ENCODE results near the gene PELI1. TPM values are rescaled to one million over a fixed set of nuclear protein-coding genes. Genes with fewer than 3 reads are reported as not detected.

PELI1 gene
- total and polyA plus RNA-seq, 4 experiments from 2014 or later: 11.3 to 40.5 (median 26.1) TPM

DNA sequence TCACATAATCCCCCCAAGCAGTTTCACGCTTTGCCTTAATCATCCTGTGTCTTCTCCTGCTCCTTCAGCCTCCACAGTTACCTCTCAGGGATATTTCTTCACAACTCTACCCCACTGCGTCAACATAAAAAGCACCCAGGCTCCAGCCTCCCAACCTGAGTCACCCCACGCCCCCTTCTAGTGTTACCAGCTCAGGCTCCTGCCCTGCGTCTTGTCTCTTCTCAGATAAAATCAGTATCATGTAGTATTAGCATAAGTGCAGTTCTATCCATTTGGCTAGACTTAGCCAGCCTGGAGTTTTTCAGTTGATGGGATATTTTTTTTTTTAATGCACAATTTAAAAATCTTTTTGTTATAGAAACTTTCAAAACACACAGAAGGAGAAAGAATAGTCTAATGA lies 9.6 kb upstream of the PELI1 start:
- no peak overlapping the region for H3K4me3 Mint-ChIP-seq
- H3K9me3 Mint-ChIP-seq: no peaks in the 10 kb centered on the region
- CTCF ChIA-PET (ENCODE audit: partially characterized antibody): interaction anchor here (2.0 kb wide), 1 partner anchor 177 kb away, joined by 7 read pairs; no protein-coding TSS in a partner anchor

GRCh38 chr2:64151476-64151875 lies 7.3 kb upstream of the PELI1 start:
- Histone ChIP-seq H3K27ac (ENCODE audit: low read depth, low read length) (no peak overlapping the region), H3K4me1 (ENCODE audit: insufficient read depth, low read length) (no peaks in the 10 kb centered on the region), H3K27me3 (ENCODE audit: insufficient read depth, low read length) (no peaks in the 10 kb centered on the region), H3K9me3 (ENCODE audit: control insufficient read depth in 1 of 2, low read length in 2 of 2) (no peaks in the 10 kb centered on the region), H3K4me3 (ENCODE audit: low read length in 2 of 2) (no peak overlapping the region), H3K36me3 (ENCODE audit: insufficient read depth, low read length) (no peaks in the 10 kb centered on the region)
- ChIA-PET POLR2A (ENCODE audit: partially characterized antibody) (interaction anchor here (2.5 kb wide), 1 partner anchor 8 kb away, joined by 6 read pairs; no protein-coding TSS in a partner anchor), CTCF (ENCODE audit: partially characterized antibody) (interaction anchor here (1.1 to 1.3 kb wide), 3 partner anchors 19 to 722 kb away, joined by 3 to 4 read pairs (median 3); no protein-coding TSS in a partner anchor)
- Mint-ChIP-seq H3K4me1 (peaks cover 0 to 6% (median 2%) of the 10 kb centered on the region in 4 donors), H3K27me3 (peaks cover 0 to 2% of the 10 kb centered on the region in 2 donors), H3K27ac (no peak overlapping the region), H3K4me3 (no peak overlapping the region), H3K9me3 (no peaks in the 10 kb centered on the region), H3K36me3 (no peaks in the 10 kb centered on the region)
- DNase-seq: no peak
- intact Hi-C loops (cut with micrococcal nuclease): no loop called here

More for the DNA sequence above, 9.6 kb upstream of the PELI1 start:
- H3K36me3 ChIP-seq (ENCODE audit: insufficient read depth, low read length): no peaks in the 10 kb centered on the region
- H3K4me1 Mint-ChIP-seq: peaks cover 0 to 6% (median 2%) of the 10 kb centered on the region in 4 donors
- no peaks in the 10 kb centered on the region for H3K36me3 Mint-ChIP-seq
- no peaks in the 10 kb centered on the region for H3K4me1 ChIP-seq (ENCODE audit: insufficient read depth, low read length)
- peaks cover 0 to 2% of the 10 kb centered on the region in 2 donors for H3K27me3 Mint-ChIP-seq
- H3K4me3 ChIP-seq (ENCODE audit: low read length in 2 of 2): no peak overlapping the region
- H3K27ac Mint-ChIP-seq: no peak overlapping the region
- H3K27ac ChIP-seq (ENCODE audit: low read depth, low read length): no peak overlapping the region
- DNase-seq: no peak
- POLR2A ChIA-PET (ENCODE audit: partially characterized antibody): no interaction called here
- no peaks in the 10 kb centered on the region for H3K27me3 ChIP-seq (ENCODE audit: insufficient read depth, low read length)
- intact Hi-C loops (cut with micrococcal nuclease): no loop called here
- no peaks in the 10 kb centered on the region for H3K9me3 ChIP-seq (ENCODE audit: control insufficient read depth in 1 of 2, low read length in 2 of 2)

GRCh38 chr2:64145714-64146113 lies 1.5 kb upstream of the PELI1 start:
- intact Hi-C loops (cut with micrococcal nuclease): loop anchor here (2.0 to 10.0 kb wide), 4 partner anchors 305 to 1079 kb away; partner anchors contain the start of genes ACTR2 and UGP2
- Histone ChIP-seq H3K9me3 (ENCODE audit: control insufficient read depth in 1 of 2, low read length in 2 of 2) (no peaks in the 10 kb centered on the region), H3K27ac (ENCODE audit: low read depth, low read length) (no peak overlapping the region), H3K27me3 (ENCODE audit: insufficient read depth, low read length) (no peaks in the 10 kb centered on the region), H3K4me3 (ENCODE audit: low read length in 2 of 2) (no peak overlapping the region), H3K4me1 (ENCODE audit: insufficient read depth, low read length) (peaks cover 40% of the 10 kb centered on the region), H3K36me3 (ENCODE audit: insufficient read depth, low read length) (no peaks in the 10 kb centered on the region)
- POLR2A ChIA-PET (ENCODE audit: partially characterized antibody): interaction anchor here (1.4 kb wide), 1 partner anchor 110 kb away, joined by 3 read pairs; no protein-coding TSS in a partner anchor
- Mint-ChIP-seq H3K27ac (no peak overlapping the region), H3K4me1 (peaks cover 14 to 25% (median 21%) of the 10 kb centered on the region in 4 donors), H3K4me3 (no peak overlapping the region), H3K9me3 (peaks cover 0 to 2% (median 0%) of the 10 kb centered on the region in 8 donors), H3K27me3 (no peaks in the 10 kb centered on the region), H3K36me3 (peaks cover 4 to 11% of the 10 kb centered on the region in 2 donors)
- CTCF ChIA-PET (ENCODE audit: partially characterized antibody): interaction anchor here (0.9 to 2.1 kb wide), 3 partner anchors 82 to 185 kb away, joined by 3 to 14 read pairs (median 7); no protein-coding TSS in a partner anchor
- DNase-seq: peak in 4 of 5 donors; percentile 27 to 38 (median 30)

GRCh38 chr2:64145119-64145518 lies 899 bp upstream of the PELI1 start:
- H3K4me3 Mint-ChIP-seq: peak overlapping the region in 1 of 8 donors; percentile 16
- ChIA-PET POLR2A (ENCODE audit: partially characterized antibody) (interaction anchor here (1.4 to 4.3 kb wide), 2 partner anchors 70 to 109 kb away, joined by 3 to 18 read pairs; no protein-coding TSS in a partner anchor), CTCF (ENCODE audit: partially characterized antibody) (interaction anchor here (1.5 to 2.1 kb wide), 2 partner anchors 182 to 185 kb away, joined by 7 to 14 read pairs; no protein-coding TSS in a partner anchor)
- H3K4me1 Mint-ChIP-seq: peaks cover 19 to 31% (median 22%) of the 10 kb centered on the region in 4 donors
- Histone ChIP-seq H3K9me3 (ENCODE audit: control insufficient read depth in 1 of 2, low read length in 2 of 2) (no peaks in the 10 kb centered on the region), H3K4me3 (ENCODE audit: low read length in 2 of 2) (no peak overlapping the region), H3K27ac (ENCODE audit: low read depth, low read length) (no peak overlapping the region), H3K27me3 (ENCODE audit: insufficient read depth, low read length) (no peaks in the 10 kb centered on the region), H3K36me3 (ENCODE audit: insufficient read depth, low read length) (no peaks in the 10 kb centered on the region), H3K4me1 (ENCODE audit: insufficient read depth, low read length) (peaks cover 46% of the 10 kb centered on the region)
- DNase-seq: peak in 1 of 5 donors; percentile 36
- peaks cover 0 to 2% (median 0%) of the 10 kb centered on the region in 8 donors for H3K9me3 Mint-ChIP-seq
- peak overlapping the region in 1 of 7 donors; percentile 89 for H3K27ac Mint-ChIP-seq
- H3K27me3 Mint-ChIP-seq: no peaks in the 10 kb centered on the region
- H3K36me3 Mint-ChIP-seq: peaks cover 5 to 11% of the 10 kb centered on the region in 2 donors
- intact Hi-C loops (cut with micrococcal nuclease): loop anchor here (2.0 to 10.0 kb wide), 4 partner anchors 304 to 1080 kb away; partner anchors contain the start of genes ACTR2 and UGP2

DNA sequence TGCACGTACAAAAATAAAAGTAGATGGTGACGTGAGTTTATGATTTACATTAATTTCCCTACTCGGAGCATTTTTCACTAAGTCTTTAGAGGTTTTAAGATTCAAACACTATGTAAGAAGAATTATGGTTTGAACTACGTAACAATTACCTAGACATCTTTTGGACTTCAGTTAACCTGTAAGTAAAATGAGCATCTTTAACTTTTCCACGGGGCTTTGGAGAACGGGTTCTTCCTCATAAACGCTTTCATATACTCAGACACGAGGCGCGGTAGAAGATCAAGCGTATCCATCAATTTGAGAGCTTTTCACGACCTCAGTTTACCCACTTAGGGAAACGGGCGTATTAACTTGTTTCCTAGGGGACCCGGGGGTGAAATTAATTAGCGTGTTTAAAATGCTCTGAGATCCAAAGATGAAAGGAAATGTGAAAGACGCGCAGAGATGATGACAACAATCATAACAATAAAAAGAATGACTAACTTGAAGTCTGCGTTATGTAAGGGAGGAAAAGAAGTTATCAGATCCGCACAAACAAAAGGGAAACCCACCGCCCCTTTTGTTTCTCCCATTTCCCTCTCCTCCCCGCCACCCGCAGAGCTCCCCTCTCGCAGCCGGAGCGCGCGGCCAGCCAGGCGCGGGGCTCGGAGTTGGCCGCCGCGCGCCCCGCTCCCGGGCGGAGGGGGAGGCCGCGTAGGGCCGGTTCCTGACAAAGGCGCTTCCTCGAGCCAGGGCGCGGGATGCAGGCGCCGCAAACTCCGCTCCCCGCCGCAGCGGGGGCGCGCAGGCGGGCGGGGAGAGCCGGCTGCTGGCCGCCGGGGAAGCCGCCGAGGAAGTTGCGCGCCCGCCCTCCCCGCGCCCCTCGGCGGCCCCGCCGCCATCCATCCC lies 807 bp downstream of the PELI1 start:
- H3K4me3 Mint-ChIP-seq: peak overlapping the region; percentile 92 to 99 (median 98)
- H3K4me1 ChIP-seq (ENCODE audit: insufficient read depth, low read length): peaks cover 59% of the 10 kb centered on the region
- peak overlapping the region; percentile 88 for H3K27ac ChIP-seq (ENCODE audit: low read depth, low read length)
- peak overlapping the region; percentile 61 to 81 for H3K4me3 ChIP-seq (ENCODE audit: low read length in 2 of 2)
- H3K27me3 Mint-ChIP-seq: no peaks in the 10 kb centered on the region
- DNase-seq: peak; percentile 55 to 65 (median 59)
- H3K36me3 Mint-ChIP-seq: peaks cover 5 to 15% of the 10 kb centered on the region in 2 donors
- H3K27ac Mint-ChIP-seq: peak overlapping the region; percentile 96 to 99 (median 98)
- intact Hi-C loops (cut with micrococcal nuclease): loop anchor here (1.0 to 10.0 kb wide), 16 partner anchors 8 to 1081 kb away; partner anchors contain the start of genes ACTR2, AFTPH, MDH1 and UGP2
- peaks cover 27 to 47% (median 30%) of the 10 kb centered on the region in 4 donors for H3K4me1 Mint-ChIP-seq
- H3K9me3 ChIP-seq (ENCODE audit: control insufficient read depth in 1 of 2, low read length in 2 of 2): no peaks in the 10 kb centered on the region
- H3K9me3 Mint-ChIP-seq: peaks cover 0 to 2% (median 0%) of the 10 kb centered on the region in 8 donors
- ChIA-PET POLR2A (ENCODE audit: partially characterized antibody) (interaction anchor here (0.8 to 5.1 kb wide), 29 partner anchors 8 to 1084 kb away, joined by 3 to 51 read pairs (median 5); partner anchors contain the start of genes ACTR2, UGP2 and VPS54), CTCF (ENCODE audit: partially characterized antibody) (interaction anchor here (1.0 to 3.2 kb wide), 3 partner anchors 10 to 184 kb away, joined by 3 to 24 read pairs (median 3); no protein-coding TSS in a partner anchor)
- H3K36me3 ChIP-seq (ENCODE audit: insufficient read depth, low read length): no peaks in the 10 kb centered on the region
- H3K27me3 ChIP-seq (ENCODE audit: insufficient read depth, low read length): no peaks in the 10 kb centered on the region

DNA sequence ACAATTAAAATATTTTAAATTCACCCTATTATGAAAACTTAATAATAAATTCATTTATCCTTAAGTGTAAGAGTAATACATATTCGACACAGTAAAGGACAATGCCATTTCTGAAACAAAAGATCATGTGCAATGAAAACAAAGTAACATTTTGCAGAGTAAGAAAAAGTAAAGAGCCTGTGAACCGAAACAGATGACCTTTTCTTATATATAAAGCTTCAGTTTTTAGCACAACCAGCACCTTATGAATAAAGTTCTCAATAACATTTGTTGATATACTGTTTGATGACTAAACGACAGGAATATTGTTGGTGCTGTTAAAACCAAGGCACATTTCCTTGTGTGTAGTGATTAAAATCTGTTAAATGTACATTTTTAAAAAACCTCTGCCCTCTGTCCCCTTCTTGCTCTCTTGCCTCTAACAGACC lies 1.5 kb downstream of the PELI1 start:
- H3K4me1 ChIP-seq (ENCODE audit: insufficient read depth, low read length): peaks cover 65% of the 10 kb centered on the region
- Mint-ChIP-seq H3K36me3 (peaks cover 8 to 16% of the 10 kb centered on the region in 2 donors), H3K27ac (peak overlapping the region; percentile 96 to 99 (median 98)), H3K4me3 (peak overlapping the region; percentile 92 to 99 (median 98)), H3K27me3 (no peaks in the 10 kb centered on the region), H3K4me1 (peaks cover 32 to 53% (median 36%) of the 10 kb centered on the region in 4 donors), H3K9me3 (peaks cover 0 to 2% (median 0%) of the 10 kb centered on the region in 8 donors)
- H3K4me3 ChIP-seq (ENCODE audit: low read length in 2 of 2): peak overlapping the region; percentile 61 to 81
- ChIA-PET CTCF (ENCODE audit: partially characterized antibody) (interaction anchor here (1.0 to 3.2 kb wide), 3 partner anchors 10 to 185 kb away, joined by 3 to 24 read pairs (median 3); no protein-coding TSS in a partner anchor), POLR2A (ENCODE audit: partially characterized antibody) (interaction anchor here (0.8 to 5.1 kb wide), 30 partner anchors 9 to 1085 kb away, joined by 3 to 51 read pairs (median 4); partner anchors contain the start of genes ACTR2, UGP2 and VPS54)
- no peaks in the 10 kb centered on the region for H3K9me3 ChIP-seq (ENCODE audit: control insufficient read depth in 1 of 2, low read length in 2 of 2)
- H3K27ac ChIP-seq (ENCODE audit: low read depth, low read length): peak overlapping the region; percentile 88
- no peak for DNase-seq
- H3K36me3 ChIP-seq (ENCODE audit: insufficient read depth, low read length): no peaks in the 10 kb centered on the region
- no peaks in the 10 kb centered on the region for H3K27me3 ChIP-seq (ENCODE audit: insufficient read depth, low read length)
- intact Hi-C loops (cut with micrococcal nuclease): loop anchor here (1.0 to 10.0 kb wide), 10 partner anchors 7 to 1082 kb away; partner anchors contain the start of genes ACTR2 and VPS54
